Gastrocnemius medialis (tissue), 4 donors: ENCODE results near the gene PRLH. TPM values are rescaled to one million over a fixed set of nuclear protein-coding genes. Genes with fewer than 3 reads are reported as not detected.

ENCODE experiments used
- ATAC-seq, 2 donors: fragments of 150-250 bp; one replicate each; pipeline ENCODE4 v1.9.1; 2016
- DNase-seq, 2 donors: peaks; one replicate each; pipeline ENCODE4 v3.0.0-alpha.2; 2019
- H3K27ac ChIP-seq, 4 donors: fragments of 200-600 bp; sonication (generic); 1 replicate in 1 of 4; 2 replicates in 3 of 4; pipeline ENCODE4 v1.5.1; 2016 to 2018; ENCODE audit warnings: mild to moderate bottlenecking in 2 of 4, moderate library complexity in 1 of 4
- H3K27me3 ChIP-seq, 3 donors: fragments of 200-600 bp; sonication (generic) in 2 of 3; 1 replicate in 1 of 3; 2 replicates in 2 of 3; pipeline versions ENCODE4 v1.5.1 to v1.6.0; 2016 to 2019; ENCODE audit warnings: mild to moderate bottlenecking in 1 of 3, moderate library complexity in 1 of 3
- H3K36me3 ChIP-seq, 2 donors: fragments of 200-600 bp; sonication (generic) in 1 of 2; one replicate each; pipeline ENCODE4 v1.5.1; 2017 to 2018
- H3K4me1 ChIP-seq, 2 donors: fragments of 200-600 bp; sonication (generic) in 1 of 2; one replicate each; pipeline ENCODE4 v1.5.1; 2016 to 2017; ENCODE audit warnings: mild to moderate bottlenecking in 2 of 2
- H3K4me3 ChIP-seq, 4 donors: fragments of 200-600 bp; sonication (generic) in 3 of 4; 1 replicate in 1 of 4; 2 replicates in 3 of 4; pipeline ENCODE4 v1.5.1; 2016 to 2019; ENCODE audit warnings: mild to moderate bottlenecking in 2 of 4
- H3K9me3 ChIP-seq, 3 donors: fragments of 200-600 bp; sonication (generic) in 2 of 3; 1 replicate in 1 of 3; 2 replicates in 2 of 3; pipeline ENCODE4 v1.5.1; 2016 to 2019
- POLR2A ChIP-seq, 2 donors: fragments of 450-650 bp; IDR thresholded peaks; one replicate each; pipeline ENCODE4 v1.6.1; 2017; ENCODE audit warnings: antibody characterized with exemption in 2 of 2, mild to moderate bottlenecking in 2 of 2, moderate library complexity in 2 of 2
- in situ Hi-C, 4 donors: fragments of 200-750 bp; cut with MboI; loops; one replicate each; pipeline versions ENCODE4 v1.15.0 to v1.8.0; 2017; ENCODE audit warnings: low sequenced_read_pairs in 4 of 4
- intact Hi-C: fragments of 100-400 bp; cut with DNase I; formaldehyde crosslinking; loops from one replicate; pipeline ENCODE4 v1.15.1; 2023; ENCODE audit warnings: low total_unique reads
- total RNA-seq, 4 donors: library from RNA; depleted of rRNA; stranded (reverse); fragments of >200 nt; gene quantifications; one replicate each; pipeline versions ENCODE4 v1.1.0 to v1.2.3, GENCODE V29; 2016
- TF ChIP-seq, protein P1 (sequence below), 5 experiments: fragments of 450-650 bp in 3 of 5; fragments of 200-600 bp in 2 of 5; sonication (generic) in 2 of 5; IDR thresholded peaks in 4 of 5; conservative IDR thresholded peaks in 1 of 5; 1 replicate in 4 of 5; 2 replicates in 1 of 5; pipeline ENCODE4 v1.5.1; 2016 to 2019; ENCODE audit warnings: antibody characterized with exemption in 5 of 5, mild to moderate bottlenecking in 3 of 5, moderate library complexity in 3 of 5

The PRLH gene
- total RNA-seq, 4 donors from 2014 or later: not detected

DNA sequence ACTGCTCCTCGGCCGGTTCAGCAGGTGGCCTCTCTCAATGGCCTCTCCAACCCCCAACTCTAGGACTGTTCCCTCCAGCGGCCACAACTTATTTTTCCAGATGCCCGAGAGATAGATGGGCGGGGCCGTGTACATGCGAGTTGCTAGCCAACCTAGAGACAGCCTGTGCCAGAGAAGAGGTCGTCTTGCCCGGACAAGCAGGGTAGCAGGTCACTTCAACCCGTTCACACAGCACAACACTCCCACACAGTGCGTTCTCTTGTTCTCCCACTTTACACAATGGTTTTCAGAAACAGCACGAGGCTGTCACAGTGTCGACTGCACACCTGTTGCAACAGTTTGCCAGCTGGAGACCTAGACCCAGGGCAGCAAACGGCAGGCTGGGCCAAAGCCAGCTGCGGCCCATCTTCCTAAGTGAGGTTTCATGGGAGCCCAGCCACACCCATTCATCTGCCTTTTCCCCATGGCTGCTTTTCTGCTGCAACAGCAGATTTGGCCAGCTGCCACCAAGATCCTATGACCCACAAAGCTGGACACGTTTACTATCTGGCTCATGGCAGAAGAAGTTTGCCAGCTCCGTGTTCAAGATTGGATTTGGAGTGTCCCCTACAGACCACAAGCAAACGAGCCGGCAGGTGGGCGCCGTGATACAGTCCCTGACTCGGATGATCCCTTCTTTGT lies 7.3 kb upstream of the PRLH start:
- H3K36me3 ChIP-seq: no peaks in the 10 kb centered on the region
- peak; percentile 95 to 96 for ATAC-seq
- H3K9me3 ChIP-seq: peaks cover 0 to 4% (median 0%) of the 10 kb centered on the region in 3 donors
- in situ Hi-C loops (no loop called here), intact Hi-C loops (loop anchor here (1.0 kb wide), 1 partner anchor 46 kb away; no protein-coding TSS in a partner anchor)
- H3K27me3 ChIP-seq: peaks cover 0 to 5% (median 0%) of the 10 kb centered on the region in 3 donors
- peak overlapping the region in 1 of 4 donors; percentile 0 for H3K4me3 ChIP-seq
- peaks cover 12 to 14% of the 10 kb centered on the region in 2 donors for H3K4me1 ChIP-seq
- TF ChIP-seq, protein P1, sequence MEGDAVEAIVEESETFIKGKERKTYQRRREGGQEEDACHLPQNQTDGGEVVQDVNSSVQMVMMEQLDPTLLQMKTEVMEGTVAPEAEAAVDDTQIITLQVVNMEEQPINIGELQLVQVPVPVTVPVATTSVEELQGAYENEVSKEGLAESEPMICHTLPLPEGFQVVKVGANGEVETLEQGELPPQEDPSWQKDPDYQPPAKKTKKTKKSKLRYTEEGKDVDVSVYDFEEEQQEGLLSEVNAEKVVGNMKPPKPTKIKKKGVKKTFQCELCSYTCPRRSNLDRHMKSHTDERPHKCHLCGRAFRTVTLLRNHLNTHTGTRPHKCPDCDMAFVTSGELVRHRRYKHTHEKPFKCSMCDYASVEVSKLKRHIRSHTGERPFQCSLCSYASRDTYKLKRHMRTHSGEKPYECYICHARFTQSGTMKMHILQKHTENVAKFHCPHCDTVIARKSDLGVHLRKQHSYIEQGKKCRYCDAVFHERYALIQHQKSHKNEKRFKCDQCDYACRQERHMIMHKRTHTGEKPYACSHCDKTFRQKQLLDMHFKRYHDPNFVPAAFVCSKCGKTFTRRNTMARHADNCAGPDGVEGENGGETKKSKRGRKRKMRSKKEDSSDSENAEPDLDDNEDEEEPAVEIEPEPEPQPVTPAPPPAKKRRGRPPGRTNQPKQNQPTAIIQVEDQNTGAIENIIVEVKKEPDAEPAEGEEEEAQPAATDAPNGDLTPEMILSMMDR (IDR thresholded peaks at IDR 0.05 in 4 of 5, conservative IDR thresholded peaks at IDR 0.05 in 1 of 5): peak in 2 of 5 experiments; percentile 13 to 24
- TF ChIP-seq POLR2A (IDR thresholded peaks at IDR 0.05): no peak
- H3K27ac ChIP-seq: peak overlapping the region in 3 of 4 donors; percentile 20 to 79 (median 77)
- peak; percentile 88 to 90 for DNase-seq

DNA sequence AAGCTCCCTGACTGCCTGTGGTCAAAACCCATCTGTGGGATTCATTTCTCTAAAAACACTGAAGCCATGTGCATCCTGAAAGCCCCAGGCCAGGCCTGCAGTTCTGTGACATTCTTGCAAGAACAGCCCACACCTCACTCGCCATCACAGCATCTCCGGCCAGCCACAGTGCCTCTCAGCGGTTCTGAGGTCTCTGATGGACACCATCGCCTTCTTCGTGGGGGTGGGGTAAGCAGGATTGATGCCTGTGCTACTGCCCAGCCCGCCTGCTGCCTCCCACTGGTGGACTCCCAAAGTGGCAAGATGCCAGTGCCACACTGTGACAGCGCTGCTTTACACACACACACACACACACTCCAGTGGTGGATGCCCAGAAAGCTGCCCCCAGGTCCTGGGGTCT lies 5.2 kb upstream of the PRLH start:
- in situ Hi-C loops: no loop called here

DNA sequence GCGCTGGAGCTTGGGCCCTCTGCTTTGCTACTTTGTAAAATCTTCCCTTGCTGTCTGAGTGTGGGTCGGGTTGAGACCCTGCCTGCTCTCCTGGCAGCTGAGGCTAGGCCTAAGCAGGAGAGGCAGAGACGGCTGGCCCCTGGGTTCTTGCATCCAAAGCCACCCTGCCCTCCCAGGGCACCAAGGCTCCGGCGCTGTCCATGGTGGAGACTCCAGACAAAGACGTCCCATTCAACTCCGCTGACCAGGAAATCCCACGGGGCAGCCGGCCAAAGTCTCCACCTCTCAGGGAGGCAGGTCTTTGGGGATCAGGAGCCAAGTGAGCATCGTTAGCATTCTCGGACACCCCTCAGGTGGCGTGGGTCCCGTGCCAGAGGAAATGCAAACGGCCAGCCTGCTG lies 2.6 kb upstream of the PRLH start:
- Histone ChIP-seq H3K27me3 (peaks cover 0 to 5% (median 4%) of the 10 kb centered on the region in 3 donors), H3K36me3 (no peaks in the 10 kb centered on the region), H3K27ac (no peak overlapping the region), H3K4me1 (peaks cover 9% of the 10 kb centered on the region in 2 donors), H3K4me3 (no peak overlapping the region), H3K9me3 (no peaks in the 10 kb centered on the region)
- intact Hi-C loops: no loop called here
- no peak for ATAC-seq
- TF ChIP-seq POLR2A (IDR thresholded peaks at IDR 0.05): no peak
- TF ChIP-seq, protein P1 (IDR thresholded peaks at IDR 0.05 in 4 of 5, conservative IDR thresholded peaks at IDR 0.05 in 1 of 5): no peak
- DNase-seq: no peak
- in situ Hi-C loops: no loop called here

More for the DNA sequence above, 5.2 kb upstream of the PRLH start:
- no peak overlapping the region for H3K27ac ChIP-seq
- ATAC-seq: no peak
- no peaks in the 10 kb centered on the region for H3K9me3 ChIP-seq
- TF ChIP-seq, protein P1 (IDR thresholded peaks at IDR 0.05 in 4 of 5, conservative IDR thresholded peaks at IDR 0.05 in 1 of 5): no peak
- TF ChIP-seq POLR2A (IDR thresholded peaks at IDR 0.05): no peak
- intact Hi-C loops: no loop called here
- H3K4me1 ChIP-seq: peaks cover 12 to 14% of the 10 kb centered on the region in 2 donors
- no peak overlapping the region for H3K4me3 ChIP-seq
- DNase-seq: no peak
- H3K36me3 ChIP-seq: no peaks in the 10 kb centered on the region
- peaks cover 0 to 5% (median 4%) of the 10 kb centered on the region in 3 donors for H3K27me3 ChIP-seq

DNA sequence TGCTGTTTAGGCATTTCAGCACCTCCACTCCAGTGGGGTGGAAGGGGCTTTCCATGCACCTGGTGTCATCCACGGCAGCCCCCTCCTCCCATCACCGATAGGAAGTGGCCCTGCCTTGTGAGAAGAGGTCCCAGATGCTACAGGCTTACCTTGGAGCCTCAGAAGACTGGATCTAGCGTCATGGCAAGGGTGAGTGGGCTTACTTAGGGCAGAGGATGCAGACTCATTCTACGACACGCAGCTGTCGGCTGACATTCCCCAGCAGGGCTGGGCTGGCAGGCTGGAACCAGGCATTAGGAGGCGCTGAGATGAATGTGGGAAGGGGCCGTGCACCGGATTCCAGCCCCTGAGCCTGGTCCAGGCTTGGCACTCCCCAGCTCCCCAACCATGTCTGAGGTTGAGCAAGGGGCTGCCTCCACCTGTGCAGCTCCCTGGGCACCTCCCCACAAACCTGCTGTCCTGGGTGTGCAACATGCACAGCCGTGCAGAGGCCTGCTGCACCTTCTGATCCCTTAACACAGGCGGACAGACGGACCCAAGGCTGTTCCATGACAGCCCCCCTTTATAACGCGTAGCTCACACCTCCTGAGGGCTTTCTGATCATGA lies 1.7 kb upstream of the PRLH start:
- peaks cover 0 to 5% (median 4%) of the 10 kb centered on the region in 3 donors for H3K27me3 ChIP-seq
- no peak overlapping the region for H3K27ac ChIP-seq
- H3K9me3 ChIP-seq: no peaks in the 10 kb centered on the region
- in situ Hi-C loops (no loop called here), intact Hi-C loops (no loop called here)
- peaks cover 1 to 2% of the 10 kb centered on the region in 2 donors for H3K4me1 ChIP-seq
- TF ChIP-seq, protein P1 (IDR thresholded peaks at IDR 0.05 in 4 of 5, conservative IDR thresholded peaks at IDR 0.05 in 1 of 5): no peak
- no peak for TF ChIP-seq POLR2A (IDR thresholded peaks at IDR 0.05)
- no peak overlapping the region for H3K4me3 ChIP-seq
- ATAC-seq (no peak), DNase-seq (no peak)
- no peaks in the 10 kb centered on the region for H3K36me3 ChIP-seq
